Measurements from ENCODE around the gene LHPP.

The LHPP gene

GRCh38 chr10:124588736-124589490 is 127.3 kb downstream of the LHPP start:
- ATAC-seq: peak; percentile 86
- TF ChIP-seq ZFP3 (CRISPR knock-in tag; IDR thresholded peaks at IDR 0.05) (no peak), RARB (CRISPR knock-in tag; IDR thresholded peaks at IDR 0.05) (no peak), GLIS3 (CRISPR knock-in tag; IDR thresholded peaks at IDR 0.05) (no peak), PPARA (CRISPR knock-in tag; IDR thresholded peaks at IDR 0.05; ENCODE audit: borderline replicate concordance) (no peak), TOX (CRISPR knock-in tag; IDR thresholded peaks at IDR 0.05; ENCODE audit: borderline replicate concordance) (no peak), ZC3H10 (CRISPR knock-in tag; IDR thresholded peaks at IDR 0.05) (no peak), OSR1 (CRISPR knock-in tag; IDR thresholded peaks at IDR 0.05) (no peak), BACH2 (CRISPR knock-in tag; IDR thresholded peaks at IDR 0.05; ENCODE audit: borderline replicate concordance) (no peak), ZNF70 (CRISPR knock-in tag; IDR thresholded peaks at IDR 0.05) (no peak), TCF4 (CRISPR knock-in tag; IDR thresholded peaks at IDR 0.05; ENCODE audit: borderline replicate concordance) (no peak), ARNTL (CRISPR knock-in tag; IDR thresholded peaks at IDR 0.05; ENCODE audit: borderline replicate concordance, low read depth) (no peak), CSDC2 (CRISPR knock-in tag; IDR thresholded peaks at IDR 0.05) (no peak), ESRRG (CRISPR knock-in tag; IDR thresholded peaks at IDR 0.05) (no peak), CSRNP3 (CRISPR knock-in tag; IDR thresholded peaks at IDR 0.05) (no peak), ZNF565 (CRISPR knock-in tag; conservative IDR thresholded peaks at IDR 0.05; ENCODE audit: low read depth) (no peak), ISL1 (CRISPR knock-in tag; IDR thresholded peaks at IDR 0.05) (no peak)
- TF ChIP-seq, protein P1, sequence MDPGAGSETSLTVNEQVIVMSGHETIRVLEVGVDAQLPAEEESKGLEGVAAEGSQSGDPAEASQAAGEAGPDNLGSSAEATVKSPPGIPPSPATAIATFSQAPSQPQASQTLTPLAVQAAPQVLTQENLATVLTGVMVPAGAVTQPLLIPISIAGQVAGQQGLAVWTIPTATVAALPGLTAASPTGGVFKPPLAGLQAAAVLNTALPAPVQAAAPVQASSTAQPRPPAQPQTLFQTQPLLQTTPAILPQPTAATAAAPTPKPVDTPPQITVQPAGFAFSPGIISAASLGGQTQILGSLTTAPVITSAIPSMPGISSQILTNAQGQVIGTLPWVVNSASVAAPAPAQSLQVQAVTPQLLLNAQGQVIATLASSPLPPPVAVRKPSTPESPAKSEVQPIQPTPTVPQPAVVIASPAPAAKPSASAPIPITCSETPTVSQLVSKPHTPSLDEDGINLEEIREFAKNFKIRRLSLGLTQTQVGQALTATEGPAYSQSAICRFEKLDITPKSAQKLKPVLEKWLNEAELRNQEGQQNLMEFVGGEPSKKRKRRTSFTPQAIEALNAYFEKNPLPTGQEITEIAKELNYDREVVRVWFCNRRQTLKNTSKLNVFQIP (CRISPR knock-in tag; IDR thresholded peaks at IDR 0.05; ENCODE audit: borderline replicate concordance, low read depth): no peak
- TF ChIP-seq, protein P2, sequence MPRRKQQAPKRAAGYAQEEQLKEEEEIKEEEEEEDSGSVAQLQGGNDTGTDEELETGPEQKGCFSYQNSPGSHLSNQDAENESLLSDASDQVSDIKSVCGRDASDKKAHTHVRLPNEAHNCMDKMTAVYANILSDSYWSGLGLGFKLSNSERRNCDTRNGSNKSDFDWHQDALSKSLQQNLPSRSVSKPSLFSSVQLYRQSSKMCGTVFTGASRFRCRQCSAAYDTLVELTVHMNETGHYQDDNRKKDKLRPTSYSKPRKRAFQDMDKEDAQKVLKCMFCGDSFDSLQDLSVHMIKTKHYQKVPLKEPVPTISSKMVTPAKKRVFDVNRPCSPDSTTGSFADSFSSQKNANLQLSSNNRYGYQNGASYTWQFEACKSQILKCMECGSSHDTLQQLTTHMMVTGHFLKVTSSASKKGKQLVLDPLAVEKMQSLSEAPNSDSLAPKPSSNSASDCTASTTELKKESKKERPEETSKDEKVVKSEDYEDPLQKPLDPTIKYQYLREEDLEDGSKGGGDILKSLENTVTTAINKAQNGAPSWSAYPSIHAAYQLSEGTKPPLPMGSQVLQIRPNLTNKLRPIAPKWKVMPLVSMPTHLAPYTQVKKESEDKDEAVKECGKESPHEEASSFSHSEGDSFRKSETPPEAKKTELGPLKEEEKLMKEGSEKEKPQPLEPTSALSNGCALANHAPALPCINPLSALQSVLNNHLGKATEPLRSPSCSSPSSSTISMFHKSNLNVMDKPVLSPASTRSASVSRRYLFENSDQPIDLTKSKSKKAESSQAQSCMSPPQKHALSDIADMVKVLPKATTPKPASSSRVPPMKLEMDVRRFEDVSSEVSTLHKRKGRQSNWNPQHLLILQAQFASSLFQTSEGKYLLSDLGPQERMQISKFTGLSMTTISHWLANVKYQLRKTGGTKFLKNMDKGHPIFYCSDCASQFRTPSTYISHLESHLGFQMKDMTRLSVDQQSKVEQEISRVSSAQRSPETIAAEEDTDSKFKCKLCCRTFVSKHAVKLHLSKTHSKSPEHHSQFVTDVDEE (CRISPR knock-in tag; IDR thresholded peaks at IDR 0.05): no peak
- TF ChIP-seq, protein P3, sequence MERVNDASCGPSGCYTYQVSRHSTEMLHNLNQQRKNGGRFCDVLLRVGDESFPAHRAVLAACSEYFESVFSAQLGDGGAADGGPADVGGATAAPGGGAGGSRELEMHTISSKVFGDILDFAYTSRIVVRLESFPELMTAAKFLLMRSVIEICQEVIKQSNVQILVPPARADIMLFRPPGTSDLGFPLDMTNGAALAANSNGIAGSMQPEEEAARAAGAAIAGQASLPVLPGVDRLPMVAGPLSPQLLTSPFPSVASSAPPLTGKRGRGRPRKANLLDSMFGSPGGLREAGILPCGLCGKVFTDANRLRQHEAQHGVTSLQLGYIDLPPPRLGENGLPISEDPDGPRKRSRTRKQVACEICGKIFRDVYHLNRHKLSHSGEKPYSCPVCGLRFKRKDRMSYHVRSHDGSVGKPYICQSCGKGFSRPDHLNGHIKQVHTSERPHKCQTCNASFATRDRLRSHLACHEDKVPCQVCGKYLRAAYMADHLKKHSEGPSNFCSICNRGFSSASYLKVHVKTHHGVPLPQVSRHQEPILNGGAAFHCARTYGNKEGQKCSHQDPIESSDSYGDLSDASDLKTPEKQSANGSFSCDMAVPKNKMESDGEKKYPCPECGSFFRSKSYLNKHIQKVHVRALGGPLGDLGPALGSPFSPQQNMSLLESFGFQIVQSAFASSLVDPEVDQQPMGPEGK (CRISPR knock-in tag; IDR thresholded peaks at IDR 0.05; ENCODE audit: borderline replicate concordance): no peak
- TF ChIP-seq, protein P4, sequence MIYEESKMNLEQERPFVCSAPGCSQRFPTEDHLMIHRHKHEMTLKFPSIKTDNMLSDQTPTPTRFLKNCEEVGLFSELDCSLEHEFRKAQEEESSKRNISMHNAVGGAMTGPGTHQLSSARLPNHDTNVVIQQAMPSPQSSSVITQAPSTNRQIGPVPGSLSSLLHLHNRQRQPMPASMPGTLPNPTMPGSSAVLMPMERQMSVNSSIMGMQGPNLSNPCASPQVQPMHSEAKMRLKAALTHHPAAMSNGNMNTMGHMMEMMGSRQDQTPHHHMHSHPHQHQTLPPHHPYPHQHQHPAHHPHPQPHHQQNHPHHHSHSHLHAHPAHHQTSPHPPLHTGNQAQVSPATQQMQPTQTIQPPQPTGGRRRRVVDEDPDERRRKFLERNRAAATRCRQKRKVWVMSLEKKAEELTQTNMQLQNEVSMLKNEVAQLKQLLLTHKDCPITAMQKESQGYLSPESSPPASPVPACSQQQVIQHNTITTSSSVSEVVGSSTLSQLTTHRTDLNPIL (CRISPR knock-in tag; IDR thresholded peaks at IDR 0.05; ENCODE audit: low read depth): no peak

- ATAC-seq: peak; percentile 12; the same call in 2 of the 3 replicates
- no peak for TF ChIP-seq CSDC2 (CRISPR knock-in tag; IDR thresholded peaks at IDR 0.05)
- no peak for TF ChIP-seq SNAI2 (CRISPR knock-in tag; IDR thresholded peaks at IDR 0.05)
- no peak for TF ChIP-seq ZNF8 (CRISPR knock-in tag; IDR thresholded peaks at IDR 0.05)
- TF ChIP-seq OSR1 (CRISPR knock-in tag; IDR thresholded peaks at IDR 0.05): no peak
- no peak for TF ChIP-seq CSRNP3 (CRISPR knock-in tag; IDR thresholded peaks at IDR 0.05)
- no peak for TF ChIP-seq TCF4 (CRISPR knock-in tag; IDR thresholded peaks at IDR 0.05; ENCODE audit: borderline replicate concordance)
- TF ChIP-seq ESRRG (CRISPR knock-in tag; IDR thresholded peaks at IDR 0.05): no peak
- TF ChIP-seq ISL1 (CRISPR knock-in tag; IDR thresholded peaks at IDR 0.05): no peak
- TF ChIP-seq GLIS3 (CRISPR knock-in tag; IDR thresholded peaks at IDR 0.05): no peak
- TF ChIP-seq, protein P2 (CRISPR knock-in tag; IDR thresholded peaks at IDR 0.05): no peak
- TF ChIP-seq TOX (CRISPR knock-in tag; IDR thresholded peaks at IDR 0.05; ENCODE audit: borderline replicate concordance): no peak
- no peak for TF ChIP-seq ZFP3 (CRISPR knock-in tag; IDR thresholded peaks at IDR 0.05)
- TF ChIP-seq ZNF70 (CRISPR knock-in tag; IDR thresholded peaks at IDR 0.05): no peak
- no peak for TF ChIP-seq ZC3H10 (CRISPR knock-in tag; IDR thresholded peaks at IDR 0.05)
- TF ChIP-seq, protein P4 (CRISPR knock-in tag; IDR thresholded peaks at IDR 0.05; ENCODE audit: low read depth): no peak
Observed at GRCh38 chr10:124589491-124590041, 127.9 kb downstream of the LHPP start.

All from SK-N-SH treated with all-trans-retinoic acid at 6 μM for 48 hours (cell line).